H9 (cell line): Measurements from ENCODE around the gene NCAM1. TPM values are rescaled to one million over a fixed set of nuclear protein-coding genes. Genes with fewer than 3 reads are reported as not detected.

Source experiments
- DNase-seq: peaks from one replicate; pipeline ENCODE4 v3.0.0-alpha.2; 2017
- H2AFZ ChIP-seq: one replicate; pipeline ENCODE4 v1.6.1; 2013; ENCODE audit warnings: mild to moderate bottlenecking, low read length, control low read depth, moderate library complexity
- H2AK5ac ChIP-seq: 2 replicates; pipeline ENCODE4 v1.6.1; 2013; ENCODE audit warnings: low read length, control low read depth, mixed read lengths; ENCODE audit not compliant: insufficient read length
- H2BK120ac ChIP-seq: one replicate; pipeline ENCODE4 v1.6.1; 2013; ENCODE audit warnings: low read depth, mild to moderate bottlenecking, low read length, control low read depth, inconsistent platforms; ENCODE audit not compliant: poor library complexity, severe bottlenecking
- H2BK12ac ChIP-seq: 2 replicates; pipeline ENCODE4 v1.6.1; 2013; ENCODE audit warnings: low read length, control low read depth, mixed read lengths, low read depth; ENCODE audit not compliant: insufficient read length
- H2BK15ac ChIP-seq: 2 replicates; pipeline ENCODE4 v1.6.1; 2013; ENCODE audit warnings: low read depth, low read length, control low read depth
- H2BK20ac ChIP-seq: one replicate; pipeline ENCODE4 v1.6.1; 2013; ENCODE audit warnings: low read depth, mild to moderate bottlenecking, low read length, control low read depth, inconsistent platforms; ENCODE audit not compliant: poor library complexity, severe bottlenecking
- H2BK5ac ChIP-seq: 2 replicates; pipeline ENCODE4 v1.6.1; 2013; ENCODE audit warnings: low read length, control low read depth, mixed read lengths; ENCODE audit not compliant: insufficient read length
- H3K14ac ChIP-seq: 2 replicates; pipeline ENCODE4 v1.6.1; 2013; ENCODE audit warnings: low read length, control low read depth; ENCODE audit not compliant: insufficient read depth
- H3K18ac ChIP-seq: 2 replicates; pipeline ENCODE4 v1.6.1; 2013; ENCODE audit warnings: low read depth, mild to moderate bottlenecking, mixed read lengths, low read length, control low read depth; ENCODE audit not compliant: insufficient read length
- H3K23ac ChIP-seq: 2 replicates; pipeline ENCODE4 v1.6.1; 2013; ENCODE audit warnings: low read length, control low read depth, mixed read lengths, low read depth; ENCODE audit not compliant: insufficient read length
- H3K23me2 ChIP-seq: 2 replicates; pipeline ENCODE4 v1.6.1; 2013; ENCODE audit warnings: low read depth, mild to moderate bottlenecking, mixed read lengths, low read length, control low read depth; ENCODE audit not compliant: insufficient read length, poor library complexity, severe bottlenecking
- H3K27ac ChIP-seq: 2 replicates; pipeline ENCODE4 v1.5.1; 2013; ENCODE audit warnings: low read length, control low read depth, mixed read lengths, low read depth; ENCODE audit not compliant: insufficient read length
- H3K27me3 ChIP-seq: 2 replicates; pipeline ENCODE4 v1.6.1; 2013; ENCODE audit warnings: low read length, control low read depth, inconsistent platforms; ENCODE audit not compliant: insufficient read depth
- H3K4ac ChIP-seq: 2 replicates; pipeline ENCODE4 v1.6.1; 2013; ENCODE audit warnings: low read depth, mild to moderate bottlenecking, control low read depth, inconsistent platforms, low read length, moderate library complexity
- H3K4me1 ChIP-seq: 2 replicates; pipeline ENCODE4 v1.6.1; 2013; ENCODE audit warnings: low read length, control low read depth, inconsistent platforms; ENCODE audit not compliant: insufficient read depth
- H3K4me2 ChIP-seq: 2 replicates; pipeline ENCODE4 v1.6.1; 2013; ENCODE audit warnings: low read length, control low read depth, mixed read lengths; ENCODE audit not compliant: insufficient read length, insufficient read depth
- H3K56ac ChIP-seq: 2 replicates; pipeline ENCODE4 v1.6.1; 2013; ENCODE audit warnings: low read depth, mild to moderate bottlenecking, mixed read lengths, low read length, control low read depth; ENCODE audit not compliant: insufficient read length
- H3K79me1 ChIP-seq: 2 replicates; pipeline ENCODE4 v1.6.1; 2013; ENCODE audit warnings: low read depth, mild to moderate bottlenecking, moderate library complexity, low read length, control low read depth, inconsistent platforms; ENCODE audit not compliant: insufficient read depth, poor library complexity, severe bottlenecking
- H3K79me2 ChIP-seq: 2 replicates; pipeline ENCODE4 v1.6.1; 2013; ENCODE audit warnings: low read length, control low read depth, inconsistent platforms; ENCODE audit not compliant: insufficient read depth
- H3K9ac ChIP-seq: 2 replicates; pipeline ENCODE4 v1.6.1; 2013; ENCODE audit warnings: low read length, control low read depth, mixed read lengths; ENCODE audit not compliant: insufficient read length; ENCODE audit errors: extremely low read depth
- H3K9me3 ChIP-seq: one replicate; pipeline ENCODE4 v1.6.1; 2013; ENCODE audit warnings: low read depth, low read length, inconsistent platforms; ENCODE audit not compliant: control insufficient read depth
- H3T11ph ChIP-seq: one replicate; pipeline ENCODE4 v1.6.1; 2013; ENCODE audit warnings: mild to moderate bottlenecking, low read length, control low read depth, inconsistent platforms
- H4K20me1 ChIP-seq: one replicate; pipeline ENCODE4 v1.6.1; 2013; ENCODE audit not compliant: control insufficient read depth, insufficient read length, insufficient read depth
- H4K5ac ChIP-seq: 2 replicates; pipeline ENCODE4 v1.6.1; 2013; ENCODE audit warnings: low read depth, mild to moderate bottlenecking, mixed read lengths, low read length, control low read depth; ENCODE audit not compliant: insufficient read length
- H4K8ac ChIP-seq: replicated peaks from 2 replicates; pipeline ENCODE4 v1.6.1; 2013; ENCODE audit warnings: low read length, control low read depth, mixed read lengths, low read depth; ENCODE audit not compliant: insufficient read length
- H4K91ac ChIP-seq: 2 replicates; pipeline ENCODE4 v1.6.1; 2013; ENCODE audit warnings: low read depth, mild to moderate bottlenecking, moderate library complexity, mixed read lengths, low read length, control low read depth; ENCODE audit not compliant: insufficient read length
- H3K27ac Mint-ChIP-seq, 3 experiments: 2 replicates in 2 of 3; 3 replicates in 1 of 3; pipeline ENCODE4 v1.8.0; 2020 to 2021; ENCODE audit warnings: mixed read lengths in 3 of 3, mild to moderate bottlenecking in 1 of 3, moderate library complexity in 1 of 3
- H3K27me3 Mint-ChIP-seq: 2 replicates; pipeline ENCODE4 v1.8.0; 2021; ENCODE audit warnings: low read depth, mild to moderate bottlenecking, moderate library complexity, mixed read lengths
- H3K36me3 Mint-ChIP-seq, 3 experiments: 2 replicates in 2 of 3; 3 replicates in 1 of 3; pipeline ENCODE4 v1.8.0; 2020 to 2021; ENCODE audit warnings: low read depth in 3 of 3, mixed read lengths in 3 of 3; ENCODE audit not compliant: insufficient read depth in 1 of 3
- H3K4me1 Mint-ChIP-seq, 2 experiments: 2 replicates each; pipeline ENCODE4 v1.8.0; 2020; ENCODE audit warnings: mixed read lengths in 2 of 2
- H3K4me3 Mint-ChIP-seq, 2 experiments: 2 replicates in 1 of 2; 3 replicates in 1 of 2; pipeline ENCODE4 v1.8.0; 2020 to 2021; ENCODE audit warnings: mild to moderate bottlenecking in 2 of 2, mixed read lengths in 2 of 2, moderate library complexity in 1 of 2
- H3K9me3 Mint-ChIP-seq, 2 experiments: 2 replicates in 1 of 2; 3 replicates in 1 of 2; pipeline ENCODE4 v1.8.0; 2020; ENCODE audit warnings: mild to moderate bottlenecking in 2 of 2, mixed read lengths in 2 of 2, moderate library complexity in 1 of 2
- CTCF ChIP-seq: fragments of 200-600 bp; sonication (generic); conservative IDR thresholded peaks from 3 replicates; pipeline ENCODE4 v1.8.0; 2021; ENCODE audit warnings: antibody characterized with exemption, mild to moderate bottlenecking
- WGBS: extraction: QIAGEN DNeasy Blood & Tissue Kit; methylation state at CpG from one replicate; pipeline ENCODE4 v1.1.7; 2013; ENCODE audit warnings: missing lambda C conversion rate, low lambda C conversion rate, mixed read lengths; ENCODE audit not compliant: insufficient read length; ENCODE audit errors: extremely low coverage; 5-methylcytosine and 5-hydroxymethylcytosine counted together
- total RNA-seq: library from RNA; stranded (reverse); gene quantifications from 2 replicates; pipeline ENCODE4 v1.2.1, GENCODE V29; 2021

Gene NCAM1
- total RNA-seq, 1 experiment from 2014 or later: 2.5 TPM

- Mint-ChIP-seq H3K36me3 (no peaks in the 10 kb centered on the region), H3K4me3 (no peak overlapping the region)
- no peak for TF ChIP-seq CTCF
Observed at GRCh38 chr11:113272281-113272680, 311.1 kb downstream of the NCAM1 start.

More at GRCh38 chr11:113272281-113272680, 311.1 kb downstream of the NCAM1 start:
- H3K4me2 ChIP-seq: no peak overlapping the region
- H2BK5ac ChIP-seq: no peak overlapping the region
- no peaks in the 10 kb centered on the region for H3K79me1 ChIP-seq
- no peaks in the 10 kb centered on the region for H3K4me1 ChIP-seq
- no peak overlapping the region for H4K8ac ChIP-seq
- no peak overlapping the region for H3T11ph ChIP-seq
- no peak overlapping the region for H3K14ac ChIP-seq
- WGBS: no CpG with 5 or more reads among the region's 5 CpGs
- no peak overlapping the region for H2AK5ac ChIP-seq
- H2AFZ ChIP-seq: no peak overlapping the region
- no peaks in the 10 kb centered on the region for H3K9me3 ChIP-seq
- DNase-seq: no peak
- H3K9me3 Mint-ChIP-seq: no peaks in the 10 kb centered on the region
- H4K5ac ChIP-seq: no peak overlapping the region
- H3K9ac ChIP-seq: no peak overlapping the region
- H4K91ac ChIP-seq: no peak overlapping the region
- no peak overlapping the region for H2BK15ac ChIP-seq
- H2BK20ac ChIP-seq: no peak overlapping the region
- H3K23ac ChIP-seq: no peak overlapping the region
- H3K27ac Mint-ChIP-seq: no peak overlapping the region
- H3K27ac ChIP-seq: no peak overlapping the region
- H3K27me3 Mint-ChIP-seq: no peaks in the 10 kb centered on the region; the same call in 1 of the 2 replicates
- H2BK120ac ChIP-seq: no peak overlapping the region
- H2BK12ac ChIP-seq: no peak overlapping the region
- H3K4ac ChIP-seq: no peak overlapping the region
- H3K79me2 ChIP-seq: no peaks in the 10 kb centered on the region
- no peaks in the 10 kb centered on the region for H4K20me1 ChIP-seq
- no peaks in the 10 kb centered on the region for H3K27me3 ChIP-seq
- peaks cover under 1 to 4% of the 10 kb centered on the region in 2 experiments; a peak in 1 of 4 replicates for H3K4me1 Mint-ChIP-seq
- no peak overlapping the region for H3K18ac ChIP-seq
- no peak overlapping the region for H3K56ac ChIP-seq
- no peaks in the 10 kb centered on the region for H3K23me2 ChIP-seq
